Fibroblast of skin of scalp (primary cell): ENCODE data around the gene UNC93B1.
"Not testable (repeated sequence)": the region's sequence is repeated elsewhere in the genome, so short reads cannot be mapped to it uniquely, and the experiment has no call there.

Source experiments
- DNase-seq: peaks from one replicate; pipeline ENCODE4 v3.0.0-alpha.2; 2013

The UNC93B1 gene

DNA sequence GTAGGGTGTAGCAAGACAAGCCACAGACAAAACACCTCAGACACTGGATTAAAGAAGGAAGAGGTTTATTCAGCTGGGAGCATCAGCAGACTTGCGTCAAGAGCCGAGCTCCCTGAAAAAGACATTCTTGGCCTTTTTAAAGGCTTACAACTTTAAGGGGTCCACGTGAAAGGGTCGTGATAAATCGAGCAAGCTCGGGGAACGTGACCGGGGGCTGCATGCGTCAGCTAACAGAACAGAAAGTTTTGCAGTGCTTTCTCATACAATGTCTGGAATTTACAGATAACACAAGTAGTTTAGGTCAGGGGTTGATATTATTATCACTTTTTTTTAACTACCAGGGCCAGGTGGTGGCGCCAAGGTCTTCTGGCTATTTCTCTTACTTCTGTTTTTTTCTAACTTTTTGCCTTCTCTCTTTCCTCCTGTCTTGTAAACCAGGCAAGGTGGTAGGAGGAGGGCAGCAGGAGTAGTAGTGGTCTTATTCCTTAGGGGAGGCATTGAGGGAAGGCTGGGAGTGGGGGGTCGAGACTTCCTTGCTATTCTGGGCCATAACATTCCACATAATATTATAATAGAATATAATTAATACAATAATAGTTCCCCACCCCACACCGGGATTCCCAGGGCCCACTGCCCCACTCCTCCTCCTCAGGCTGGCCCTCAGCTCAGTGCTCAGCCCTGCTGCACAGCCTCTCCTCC lies 5.6 kb upstream of the UNC93B1 start:
- DNase-seq = peak; percentile 59

DNA sequence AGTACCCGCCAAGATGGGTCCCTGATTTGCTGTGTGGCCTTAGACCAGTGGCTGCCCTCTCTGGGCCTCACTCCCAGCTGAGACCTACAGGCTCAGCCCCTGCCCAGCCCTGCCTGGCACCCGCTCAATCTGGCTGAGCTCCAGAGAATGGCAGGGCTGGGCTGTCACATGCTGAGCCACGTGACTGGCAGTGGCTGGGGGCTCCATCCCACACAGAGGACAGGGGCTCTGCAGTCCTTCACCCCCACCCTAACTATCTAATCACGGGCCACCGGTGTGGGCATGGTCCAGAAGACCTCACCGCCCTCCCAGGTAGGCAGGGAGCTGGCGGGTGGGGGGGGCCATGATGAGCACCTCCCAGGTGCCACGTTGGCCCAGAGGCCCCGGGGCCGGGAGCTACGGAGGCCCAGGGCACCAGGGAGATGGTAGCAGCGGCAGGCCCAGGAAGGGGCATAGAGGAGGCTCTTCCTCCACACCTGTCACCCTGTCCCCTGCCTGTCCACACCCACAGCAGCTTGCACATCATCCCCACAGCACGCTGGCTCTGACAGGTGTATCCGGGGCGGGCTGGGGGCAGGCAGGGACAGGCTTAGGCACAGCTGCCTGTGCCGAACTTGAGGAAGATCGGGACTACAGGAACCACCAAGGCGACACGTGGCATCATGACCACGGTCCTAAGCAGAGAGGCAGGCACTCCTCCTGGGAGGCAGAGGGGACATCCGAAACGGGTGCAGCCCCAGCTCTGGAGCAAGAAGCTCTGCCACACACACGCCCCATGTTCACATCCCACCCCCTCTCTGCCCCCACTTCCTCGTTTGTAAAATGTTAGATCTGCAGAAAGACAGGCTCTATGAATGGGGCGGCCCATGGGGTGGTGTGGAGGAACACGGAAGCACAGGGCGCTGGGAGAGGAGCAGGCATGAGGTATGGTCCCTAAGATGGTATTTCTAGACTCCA lies 4.8 kb upstream of the UNC93B1 start:
- no peak for DNase-seq

DNA sequence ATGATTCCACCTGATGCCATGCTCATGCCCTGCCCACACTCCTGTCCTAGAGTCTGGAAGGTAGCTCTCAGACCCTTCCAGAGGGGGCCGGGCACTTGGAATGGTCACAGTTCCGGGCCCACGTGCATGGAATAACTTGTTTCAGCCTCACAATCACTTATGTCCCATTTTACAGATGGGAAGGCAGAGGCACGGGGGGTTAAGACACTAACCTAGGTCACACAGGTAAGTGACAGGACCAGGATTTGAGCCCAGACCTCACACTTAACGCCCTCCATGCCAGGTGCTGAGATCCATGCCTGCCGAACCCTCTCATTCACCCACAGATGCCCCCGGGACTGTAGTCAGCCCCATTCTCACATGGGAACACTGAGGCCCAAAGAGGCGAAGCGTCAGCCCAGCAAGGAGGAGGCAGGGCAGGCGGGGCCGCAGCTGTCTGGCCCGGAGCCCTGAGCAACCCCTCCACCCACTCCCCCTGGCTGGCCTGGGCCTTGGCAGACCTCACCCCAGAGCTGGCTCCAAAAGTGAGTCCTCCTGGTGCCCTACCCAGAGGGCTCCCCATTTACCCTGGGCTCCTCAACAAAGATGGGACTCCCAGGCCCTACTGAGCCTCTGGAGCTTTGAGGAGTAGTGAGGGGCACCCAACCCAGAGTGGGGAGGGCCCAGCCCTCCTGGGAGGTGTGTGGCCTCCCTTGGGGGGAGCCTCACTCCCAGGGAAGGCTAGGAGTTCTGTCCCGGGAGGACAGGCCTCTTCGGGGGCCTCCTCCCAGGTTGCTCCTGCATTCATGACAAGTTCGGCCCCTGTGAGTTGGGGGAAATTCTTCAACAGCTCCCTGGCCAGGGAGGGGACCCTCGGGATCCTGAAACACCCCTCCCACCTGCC lies 3.8 kb upstream of the UNC93B1 start:
- no peak for DNase-seq

DNA sequence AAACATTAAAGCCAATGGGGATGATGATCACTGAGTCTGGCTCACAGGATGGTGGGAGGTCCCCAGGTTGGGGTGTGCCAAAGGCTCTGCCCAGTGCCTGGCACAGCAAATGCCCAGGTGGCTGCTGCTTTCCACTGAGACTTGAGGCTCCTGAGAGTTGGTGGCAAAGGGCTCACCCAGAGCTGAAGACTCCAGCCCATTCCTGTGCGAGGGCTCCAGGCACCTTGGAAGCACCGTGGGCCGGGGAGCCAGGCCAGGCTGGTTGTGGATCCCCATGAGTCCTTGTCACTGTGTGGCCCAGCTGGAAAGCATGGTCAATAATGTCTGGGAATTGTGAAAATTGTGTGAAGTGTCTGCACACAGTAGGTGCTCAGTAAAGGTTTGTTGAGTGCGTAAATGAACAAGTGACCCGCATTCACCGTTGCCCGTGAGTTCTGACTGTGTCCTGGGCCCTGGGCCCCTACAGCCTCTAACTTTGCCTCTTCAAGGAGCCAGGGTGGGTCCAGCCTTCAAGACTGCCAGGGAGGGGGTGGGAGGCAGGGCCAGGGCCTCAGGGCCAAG lies 2.8 kb upstream of the UNC93B1 start:
- DNase-seq = no peak

DNA sequence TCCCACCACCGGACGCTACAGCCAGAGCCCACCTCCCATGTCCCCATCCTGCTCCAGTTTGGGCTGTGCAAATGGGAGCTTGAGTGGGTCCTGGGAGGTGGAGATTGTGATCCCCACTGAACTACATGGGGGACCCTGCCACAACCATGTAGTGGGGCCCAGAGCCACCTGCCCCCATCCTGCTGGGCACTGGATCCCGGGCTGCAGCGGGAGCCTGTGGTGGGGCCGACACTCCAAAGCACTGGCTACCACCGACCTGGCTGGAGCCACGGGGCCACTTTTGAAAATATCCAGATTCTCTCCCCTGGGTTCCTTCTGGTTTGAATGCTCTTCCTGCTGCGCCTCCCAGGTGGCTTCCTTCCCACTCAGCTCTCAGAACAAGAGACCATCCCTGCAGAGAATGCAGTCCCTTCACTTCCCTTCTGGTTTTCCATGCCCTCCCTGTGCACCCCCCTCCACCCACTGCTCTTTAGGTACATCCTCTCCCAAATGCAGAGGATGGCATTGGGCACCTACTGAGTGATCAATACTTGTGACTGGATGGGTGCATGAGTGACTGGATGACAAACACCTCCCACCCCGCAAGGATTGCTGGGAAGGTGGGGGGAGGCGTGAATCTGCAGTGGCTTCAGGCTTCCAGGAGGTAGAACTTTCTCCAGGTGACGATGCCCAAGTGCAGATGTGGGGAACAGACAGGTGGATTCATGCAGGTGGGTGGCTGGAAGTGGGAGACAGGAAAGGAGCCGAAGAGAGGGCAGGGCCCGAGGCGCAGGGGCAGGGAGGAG lies 846 bp upstream of the UNC93B1 start:
- DNase-seq = no peak

DNA sequence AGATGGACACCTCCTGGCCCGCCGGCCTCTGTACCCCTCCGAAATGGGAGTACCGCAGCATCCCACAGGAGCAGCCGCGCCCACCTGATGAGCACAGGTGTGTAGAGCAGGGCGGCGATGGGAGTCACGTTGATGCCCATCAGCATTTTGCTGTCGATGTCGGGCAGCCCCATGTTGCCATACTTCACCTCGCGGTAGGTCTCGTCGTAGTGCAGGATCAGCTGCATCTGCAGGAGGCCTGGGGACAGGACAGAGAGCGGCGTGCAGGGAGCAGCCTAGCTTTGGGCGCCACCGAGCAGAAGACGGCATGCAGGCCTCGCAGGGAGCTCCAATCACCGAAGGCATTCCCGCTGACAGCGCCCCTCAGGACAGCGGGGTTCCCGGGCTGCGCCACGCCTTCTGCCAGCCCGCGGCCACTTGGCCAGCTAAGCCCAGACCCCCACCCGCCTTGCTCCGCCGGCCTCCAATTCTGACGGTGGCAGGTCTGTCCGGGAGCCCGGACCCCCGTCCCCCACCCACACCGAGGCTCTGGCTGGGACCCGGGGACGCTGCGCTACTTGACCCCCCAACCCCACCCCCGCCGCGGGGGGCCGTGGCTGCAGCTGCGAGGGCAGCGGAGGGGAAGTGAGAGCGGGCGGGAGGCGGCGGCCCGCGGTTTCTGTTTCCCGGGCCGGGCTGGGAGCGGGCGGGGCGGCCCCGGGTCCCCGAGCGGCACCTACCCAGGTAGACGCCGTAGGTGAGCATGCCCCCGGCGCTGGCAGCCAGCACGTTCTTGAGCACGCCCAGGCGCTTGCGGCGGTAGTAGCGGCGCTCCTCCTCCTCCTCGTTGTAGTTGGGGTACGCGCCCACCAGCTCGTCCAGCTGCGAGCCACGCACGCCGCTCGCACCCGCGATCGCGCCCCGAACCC lies 705 bp downstream of the UNC93B1 start:
- DNase-seq = no peak

DNA sequence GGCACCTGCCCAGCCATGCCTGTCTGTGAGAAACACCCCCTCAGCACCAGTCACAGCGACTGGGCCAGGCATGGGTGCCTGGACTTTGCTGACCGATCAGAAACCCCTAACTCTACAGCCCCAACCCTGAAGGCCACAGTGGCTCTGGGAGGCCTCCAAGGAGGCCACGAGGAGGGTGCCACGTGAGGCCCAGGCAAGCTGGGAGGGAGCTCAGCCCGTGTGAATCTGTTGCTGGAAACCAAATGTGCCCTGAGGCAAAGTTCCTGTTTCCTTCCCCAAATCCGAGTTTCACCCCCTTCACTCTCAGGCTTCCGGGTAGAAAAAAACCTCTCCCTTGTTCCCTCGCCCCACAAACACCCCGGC lies 1.3 kb downstream of the UNC93B1 start:
- DNase-seq = no peak

DNA sequence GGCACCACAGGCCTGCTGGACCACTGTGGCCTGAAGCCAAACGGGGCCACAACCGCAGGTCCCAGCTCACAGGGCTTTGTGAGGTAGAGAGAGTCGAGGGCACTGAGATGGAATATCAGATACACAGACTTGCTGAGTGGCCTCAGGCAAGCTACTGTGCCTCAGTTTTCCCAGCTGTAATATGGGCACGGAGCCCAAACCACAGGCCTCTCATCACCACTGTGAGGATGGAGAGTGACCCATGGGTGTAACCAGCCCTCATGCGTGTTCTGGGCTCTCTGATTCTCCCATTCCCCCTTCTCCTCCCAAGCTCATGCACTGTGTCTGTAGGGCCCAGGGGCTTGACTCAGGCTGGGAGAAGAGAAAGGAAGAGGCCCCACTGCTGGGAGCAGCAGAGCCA lies 4.2 kb downstream of the UNC93B1 start:
- DNase-seq = no peak

DNA sequence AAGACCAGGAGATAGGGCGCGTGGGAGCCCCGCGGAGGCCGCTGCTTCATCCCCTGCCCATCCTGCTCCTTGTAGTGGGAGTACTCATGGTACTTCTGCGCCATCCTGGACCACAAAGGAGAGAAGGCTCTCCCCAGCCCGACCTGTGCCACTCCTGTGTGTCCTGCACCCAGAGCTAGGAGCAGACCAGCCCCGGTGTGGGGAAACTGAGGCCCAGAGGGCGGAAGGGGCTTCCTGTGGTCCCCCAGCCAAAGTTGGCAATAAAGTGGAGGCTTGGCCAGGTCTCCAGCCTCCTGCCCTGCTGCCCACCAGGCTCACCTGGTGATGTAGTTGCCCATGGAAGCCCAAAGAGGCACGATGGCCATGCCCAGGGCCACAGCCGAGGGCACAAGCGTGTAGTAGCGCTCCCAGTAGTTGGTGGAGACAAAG lies 4.7 kb downstream of the UNC93B1 start:
- DNase-seq = no peak

DNA sequence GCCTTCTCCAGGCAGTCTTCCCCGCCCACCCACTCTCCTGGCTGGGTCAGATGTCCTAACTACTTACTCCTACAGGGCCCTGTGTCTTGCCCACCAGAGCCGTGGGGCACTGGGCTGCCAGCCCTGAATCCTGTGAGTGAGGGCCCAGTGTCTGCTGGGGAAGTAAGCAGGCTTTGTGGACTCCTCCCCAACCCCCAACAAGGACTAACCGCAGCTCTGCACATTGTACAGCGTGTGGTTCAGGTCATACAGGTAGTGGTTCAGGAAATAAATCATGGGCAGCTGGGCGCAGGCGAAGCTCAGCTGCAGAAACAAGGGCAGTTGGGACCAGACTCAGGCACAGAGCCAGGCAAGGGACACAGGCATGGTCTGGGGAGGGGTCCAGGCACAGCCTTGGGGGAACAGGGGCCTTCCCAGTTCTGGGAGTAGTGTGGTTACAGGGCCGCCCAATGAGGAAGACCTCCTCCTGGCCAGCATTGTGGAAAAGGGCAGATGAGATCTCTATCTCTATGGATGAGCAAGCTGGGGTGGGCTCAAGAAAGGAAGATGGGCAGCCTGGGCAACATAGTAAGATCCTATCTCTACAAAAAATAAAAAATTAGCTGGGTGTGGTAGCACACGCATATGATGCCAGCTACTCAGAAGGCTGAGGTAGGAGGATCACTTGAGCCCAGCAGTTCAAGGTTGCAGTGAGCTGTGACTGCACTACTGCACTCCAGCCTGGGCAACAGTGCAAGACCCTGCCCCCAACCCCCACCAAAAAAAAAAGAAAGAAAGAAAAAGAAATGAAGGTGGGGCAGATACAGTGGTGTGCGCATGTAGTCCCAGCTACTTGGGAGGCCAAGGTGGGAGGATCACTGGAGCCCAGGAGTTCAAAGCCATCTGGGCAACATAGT lies 5.5 kb downstream of the UNC93B1 start:
- no peak for DNase-seq

DNA sequence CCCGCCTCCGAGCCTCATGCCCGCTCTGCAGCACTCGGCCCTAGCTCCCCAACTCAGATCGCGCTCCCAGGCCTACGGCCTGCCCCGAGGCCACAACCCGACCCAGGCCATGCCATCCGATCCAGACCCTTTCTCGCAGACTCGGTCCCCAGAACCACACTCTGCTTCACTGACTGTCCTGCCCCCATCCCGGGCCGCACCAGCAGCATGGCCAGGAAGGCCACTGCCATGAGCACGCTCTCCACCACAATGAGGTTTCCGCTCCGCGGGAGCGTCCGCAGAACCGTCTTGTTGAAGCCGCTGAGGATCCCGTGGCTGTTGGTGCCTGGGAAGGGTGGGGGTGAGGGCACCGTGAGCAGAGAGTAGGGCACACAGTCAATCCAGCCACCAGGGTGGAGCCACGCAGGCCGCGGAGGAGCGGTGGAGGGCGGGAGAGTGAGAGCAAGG lies 6.4 kb downstream of the UNC93B1 start:
- no peak for DNase-seq

DNA sequence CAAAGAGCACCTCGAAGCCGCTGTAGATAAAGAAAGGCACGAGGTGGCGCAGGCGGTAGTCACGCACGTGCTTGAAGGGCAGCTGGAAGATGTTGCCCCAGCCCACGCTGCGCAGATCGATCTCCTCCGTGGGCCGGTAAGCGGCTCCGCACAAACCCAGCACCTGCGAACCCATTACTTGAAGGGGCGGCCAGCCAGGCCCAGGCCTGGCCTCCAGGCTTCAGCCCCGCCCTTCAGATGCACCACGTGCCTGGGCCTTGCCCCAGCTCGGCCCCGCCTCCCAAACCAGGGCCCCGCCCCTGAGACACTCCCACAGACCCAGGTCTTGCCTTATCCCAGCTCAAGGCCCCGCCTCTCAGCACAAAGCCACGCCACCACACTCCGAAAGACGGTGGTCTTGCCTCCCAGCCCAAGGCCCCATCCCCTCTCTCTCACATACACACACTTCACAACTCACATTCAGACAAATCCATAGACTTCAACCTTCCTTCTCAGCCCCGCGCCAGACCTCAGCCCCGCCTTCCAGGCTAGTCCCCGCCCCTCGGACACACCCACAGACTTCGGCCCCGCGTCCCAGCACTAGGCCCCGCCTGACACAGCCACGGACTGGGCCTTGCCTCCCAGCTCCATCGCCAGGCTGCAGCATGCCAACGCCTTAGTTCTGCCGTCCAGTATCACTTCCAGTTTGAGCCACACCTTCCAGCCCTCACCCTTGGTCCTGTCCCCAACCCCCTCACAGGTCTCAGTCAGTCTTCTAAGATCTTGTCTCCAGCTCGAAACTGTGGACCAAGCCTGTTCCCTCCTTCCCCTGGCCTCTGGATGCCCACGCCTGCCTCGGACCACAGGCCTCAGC lies 7.0 kb downstream of the UNC93B1 start:
- DNase-seq = peak; percentile 43

DNA sequence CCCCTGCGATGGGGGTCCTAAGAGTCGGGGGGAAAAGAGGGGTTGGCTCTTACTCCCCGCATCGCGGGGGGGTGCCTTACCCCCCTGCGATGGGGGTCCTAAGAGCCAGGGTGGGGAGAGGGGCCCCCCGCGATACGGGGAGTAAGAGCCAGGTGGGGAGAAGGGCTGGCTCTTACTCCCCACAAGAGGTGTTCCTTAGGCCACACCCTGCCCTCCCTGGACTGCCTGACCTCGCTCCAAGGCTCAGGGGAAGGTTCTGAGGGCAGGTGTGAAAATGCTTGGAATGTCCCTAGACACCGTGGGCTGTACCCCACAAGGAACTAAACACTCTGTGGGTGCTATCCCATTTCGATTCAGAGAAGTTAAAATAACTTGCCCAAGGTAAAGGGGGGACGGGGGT lies 7.8 kb downstream of the UNC93B1 start:
- DNase-seq = no peak

DNA sequence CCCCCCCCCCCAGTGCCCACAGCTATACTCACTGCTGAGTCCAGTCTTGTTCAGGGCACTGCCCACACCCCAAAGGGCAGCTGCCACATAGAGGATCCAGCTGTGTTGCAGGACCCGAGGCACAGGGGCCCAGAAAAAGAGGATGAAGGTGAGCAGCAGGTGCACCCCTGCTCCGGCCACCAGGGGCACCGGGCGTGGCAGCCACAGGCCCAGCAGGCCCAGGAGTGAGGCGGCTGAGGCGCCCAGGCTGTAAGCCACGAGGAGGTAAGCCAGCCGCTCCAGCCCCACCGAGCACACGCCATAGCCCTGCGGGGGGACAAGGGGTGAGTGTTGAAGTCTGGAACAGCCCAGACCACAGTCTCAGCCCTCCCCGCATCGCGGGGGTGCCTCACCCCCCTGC lies 8.3 kb downstream of the UNC93B1 start:
- not testable (repeated sequence) for DNase-seq

DNA sequence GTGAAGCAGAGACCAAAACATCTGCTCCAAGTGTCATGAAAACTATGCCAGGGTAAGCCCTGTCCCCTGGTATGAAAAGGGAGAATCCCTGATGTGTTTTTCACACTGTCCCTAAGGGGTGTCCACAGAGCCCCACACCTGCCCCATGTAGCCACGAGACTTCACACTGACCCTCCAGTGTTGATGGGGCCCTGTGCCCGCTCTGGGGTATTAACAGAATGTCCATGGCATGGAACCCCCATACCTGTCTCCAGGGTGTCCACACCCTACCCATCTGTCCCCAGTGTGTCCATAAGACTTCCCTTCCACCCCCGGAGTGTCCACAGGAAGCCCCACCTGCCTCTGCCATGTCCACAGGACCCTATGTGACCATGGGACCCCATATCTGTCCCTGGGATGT lies 8.8 kb downstream of the UNC93B1 start:
- not testable (repeated sequence) for DNase-seq

DNA sequence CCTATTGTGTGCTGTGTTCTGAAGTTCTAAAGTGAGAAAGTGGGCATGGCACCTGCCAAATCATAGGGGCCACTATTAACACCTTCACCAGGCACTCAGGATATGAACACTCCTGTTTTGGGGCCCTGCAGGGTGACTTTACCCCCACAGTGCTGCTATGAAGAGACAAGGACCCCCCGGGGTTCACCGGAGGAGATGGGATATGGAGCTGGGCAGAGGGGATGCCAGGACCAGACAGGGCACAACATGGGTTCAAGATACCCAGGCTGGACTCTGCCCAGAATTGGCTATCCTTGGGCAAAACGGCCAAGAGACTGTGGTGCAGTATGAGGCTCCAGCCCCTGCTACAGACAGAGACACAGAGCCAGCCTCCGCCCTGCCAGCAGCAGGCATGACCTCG lies 9.5 kb downstream of the UNC93B1 start:
- DNase-seq = not testable (repeated sequence)

DNA sequence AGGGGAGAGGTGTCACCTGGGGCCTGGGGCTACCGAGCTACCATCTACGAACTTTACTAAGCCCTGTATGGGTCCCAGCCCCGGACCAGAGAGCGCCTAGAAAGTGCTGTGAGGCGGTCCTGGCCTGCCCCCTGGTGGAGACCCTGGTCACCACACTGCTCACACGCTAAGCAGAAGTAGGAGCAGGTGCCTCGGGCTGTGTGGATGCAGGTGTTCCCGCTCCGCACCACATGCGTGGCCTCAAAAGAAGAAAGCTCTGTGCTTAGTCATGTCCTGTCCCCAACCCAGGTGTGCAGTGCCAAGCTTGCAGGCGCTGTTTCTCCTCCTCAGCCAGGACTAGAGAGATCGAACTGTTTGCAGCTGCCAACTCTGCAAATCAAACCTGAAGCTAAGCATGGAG lies 10.1 kb downstream of the UNC93B1 start:
- not testable (repeated sequence) for DNase-seq

DNA sequence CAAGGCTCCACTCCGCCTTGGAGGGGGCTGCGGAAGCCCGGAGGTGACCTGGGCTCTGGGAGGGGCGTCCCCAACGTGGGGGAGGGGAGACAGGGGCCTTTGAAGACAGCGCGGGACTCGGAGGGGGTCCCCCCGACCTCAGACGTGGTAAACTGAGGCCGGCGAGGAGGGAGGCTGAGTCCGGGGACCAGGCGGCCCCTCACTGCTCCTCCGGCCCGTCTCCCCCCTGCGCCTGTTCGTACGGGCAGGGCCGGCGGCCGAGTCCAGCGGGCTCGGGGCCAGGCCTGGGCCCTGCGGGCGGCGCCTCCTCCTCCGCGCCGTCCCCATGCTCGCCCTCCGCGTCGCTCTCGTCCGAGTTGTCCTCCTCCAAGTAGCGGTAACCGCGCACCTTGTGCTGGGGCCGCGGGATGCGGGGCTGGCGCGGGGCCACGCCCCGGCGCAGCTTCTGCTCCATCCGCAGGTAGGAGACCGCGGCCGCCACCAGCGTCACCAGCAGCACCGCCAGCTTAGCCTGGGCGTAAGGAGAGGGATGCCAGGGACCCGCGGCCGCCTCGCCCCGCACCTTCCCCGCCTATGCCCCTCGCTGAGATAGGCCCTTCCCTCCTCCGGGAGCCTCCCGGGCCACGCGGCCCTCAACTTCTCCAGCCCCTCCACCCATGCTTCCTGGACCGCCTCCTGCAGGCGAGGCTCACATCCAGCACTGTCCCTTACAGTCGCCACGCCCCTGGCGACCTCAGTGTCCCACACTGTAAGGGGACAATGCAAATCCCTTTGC lies 12.4 kb downstream of the UNC93B1 start:
- not testable (repeated sequence) for DNase-seq
